GM18861 (cell line): Measurements from ENCODE around the gene TCFL5.
A peak's percentile ranks its signal among the peaks of the same experiment; 100 is the strongest.
"Not testable (repeated sequence)": the region's sequence is repeated elsewhere in the genome, so short reads cannot be mapped to it uniquely, and the experiment has no call there.

ENCODE experiments used
- ATAC-seq: cut with Tn5 transposase; IDR thresholded peaks from one replicate; pipeline ENCODE4 v1.9.1; 2021; ENCODE audit not compliant: unreplicated experiment

The TCFL5 gene

DNA sequence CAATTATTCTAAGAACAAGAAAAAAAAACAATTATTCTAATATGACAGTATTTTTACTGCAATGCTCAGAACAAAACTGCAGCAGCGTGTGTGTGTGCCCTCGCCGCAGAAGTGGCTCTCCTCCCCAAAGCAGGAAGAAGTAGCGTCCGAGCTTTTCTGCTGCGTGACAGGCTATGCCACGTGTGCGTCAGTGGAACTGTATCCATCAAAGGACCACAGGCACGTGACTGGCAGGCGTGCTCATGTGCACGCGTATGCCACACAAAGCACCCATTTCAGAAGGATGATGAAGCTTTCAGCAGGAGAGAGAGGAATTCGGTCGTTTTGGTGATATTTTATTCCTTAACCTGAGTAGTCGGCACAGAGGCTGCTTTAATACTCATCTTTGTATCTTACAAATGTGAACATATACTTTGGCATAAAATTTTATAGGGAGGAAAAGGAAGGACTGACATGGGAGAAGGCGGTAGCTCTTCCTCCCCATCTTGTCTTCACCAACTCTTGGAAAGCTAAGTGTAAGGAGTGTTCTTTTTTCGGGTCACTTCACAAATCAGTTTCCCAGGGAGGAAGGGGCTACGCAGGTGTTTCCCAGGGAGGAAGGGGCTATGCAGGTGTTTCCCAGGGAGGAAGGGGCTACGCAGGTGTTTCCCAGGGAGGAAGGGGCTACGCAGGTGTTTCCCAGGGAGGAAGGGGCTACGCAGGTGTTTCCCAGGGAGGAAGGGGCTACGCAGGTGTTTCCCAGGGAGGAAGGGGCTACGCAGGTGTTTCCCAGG is 3.4 kb downstream of the TCFL5 start:
- ATAC-seq, result no peak

DNA sequence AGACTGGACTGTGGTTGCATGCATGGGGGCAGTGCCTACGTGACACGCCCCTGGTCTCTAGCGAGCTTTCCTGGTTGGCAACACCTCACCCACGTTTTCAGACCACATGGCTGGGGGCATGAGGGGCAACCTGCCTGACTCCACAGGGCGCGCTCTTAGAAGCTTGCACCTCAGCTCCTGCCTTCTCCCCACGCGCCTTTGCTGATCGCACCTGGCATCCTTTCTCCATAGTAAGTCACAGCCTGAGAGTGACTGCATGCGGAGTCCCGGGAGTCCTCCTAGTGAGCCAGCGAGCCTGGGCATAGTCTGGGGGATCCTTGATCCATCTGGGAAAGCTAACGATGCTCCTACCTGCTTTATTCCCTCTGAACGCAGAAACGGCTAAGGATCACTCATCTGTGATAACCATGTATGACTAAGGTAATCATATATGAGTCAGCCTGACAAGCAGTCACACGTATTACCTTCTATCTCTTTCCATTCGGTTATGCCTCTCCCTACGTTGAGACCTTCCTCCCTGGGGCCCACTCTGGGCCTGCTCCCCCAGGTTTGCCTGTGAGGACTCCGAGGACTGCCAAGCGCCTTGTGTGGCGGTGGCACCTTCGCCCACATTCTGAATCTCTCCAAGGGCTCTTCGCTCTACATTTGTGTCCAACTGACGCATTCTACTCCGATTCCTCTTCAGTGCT is 4.5 kb downstream of the TCFL5 start:
- ATAC-seq, result no peak

DNA sequence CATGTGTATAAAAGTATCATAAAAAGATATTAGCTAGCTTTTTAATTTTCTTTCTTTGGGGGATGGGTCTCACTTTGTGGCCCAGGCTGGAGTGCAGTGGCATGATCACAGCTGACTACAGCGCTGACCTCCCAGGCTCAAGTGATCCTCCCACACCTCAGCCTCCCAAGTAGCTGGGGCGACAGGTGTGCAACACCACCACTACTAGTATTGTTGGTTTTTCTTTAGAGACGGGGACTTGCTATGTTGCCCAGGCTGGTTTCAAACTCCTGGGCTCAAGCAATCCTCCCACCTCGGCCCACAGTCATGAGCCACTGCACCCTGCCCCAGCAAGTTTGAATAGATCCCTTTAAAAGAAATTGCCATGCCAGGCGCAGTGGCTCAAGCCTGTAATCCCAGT is 6.5 kb downstream of the TCFL5 start:
- no peak for ATAC-seq

DNA sequence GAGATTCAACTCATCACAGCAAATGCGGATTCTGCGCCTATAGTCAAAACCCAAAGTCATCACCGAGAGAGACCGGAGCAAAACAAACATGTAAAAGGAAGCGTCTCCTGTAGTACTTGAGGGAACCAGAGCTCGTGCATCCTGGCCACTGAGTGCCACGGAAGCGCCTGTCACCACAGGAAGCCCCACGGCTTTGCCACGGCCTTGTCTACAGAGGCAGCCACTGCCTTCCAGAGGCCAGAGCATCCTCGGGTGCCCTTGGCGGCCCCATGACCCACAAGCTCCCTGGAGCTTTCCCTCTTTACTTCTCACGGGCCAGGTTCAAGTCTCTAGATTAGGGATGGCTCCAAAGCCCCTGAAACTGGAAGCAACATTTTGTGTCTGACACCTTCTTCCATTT is 7.5 kb downstream of the TCFL5 start:
- ATAC-seq, result no peak

DNA sequence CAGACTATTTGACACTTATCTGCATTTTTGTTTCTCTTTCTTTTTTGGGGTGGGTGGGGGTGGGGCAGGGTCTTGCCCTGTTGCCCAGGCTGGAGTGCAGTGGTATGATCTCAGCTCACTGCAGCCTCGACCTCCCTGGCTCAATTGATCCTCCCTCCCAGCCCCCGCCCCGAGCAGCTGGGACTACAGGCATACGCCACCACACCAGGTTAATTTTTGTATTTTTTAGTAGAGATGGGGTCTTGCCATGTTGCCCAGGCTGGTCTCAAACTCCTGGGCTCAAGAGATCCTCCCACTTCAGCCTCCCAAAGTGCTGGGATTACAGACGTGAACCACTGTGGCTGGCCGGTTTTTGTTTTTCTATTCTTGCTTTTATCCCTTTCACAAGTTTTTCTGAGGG is 8.3 kb downstream of the TCFL5 start:
- not testable (repeated sequence) for ATAC-seq

DNA sequence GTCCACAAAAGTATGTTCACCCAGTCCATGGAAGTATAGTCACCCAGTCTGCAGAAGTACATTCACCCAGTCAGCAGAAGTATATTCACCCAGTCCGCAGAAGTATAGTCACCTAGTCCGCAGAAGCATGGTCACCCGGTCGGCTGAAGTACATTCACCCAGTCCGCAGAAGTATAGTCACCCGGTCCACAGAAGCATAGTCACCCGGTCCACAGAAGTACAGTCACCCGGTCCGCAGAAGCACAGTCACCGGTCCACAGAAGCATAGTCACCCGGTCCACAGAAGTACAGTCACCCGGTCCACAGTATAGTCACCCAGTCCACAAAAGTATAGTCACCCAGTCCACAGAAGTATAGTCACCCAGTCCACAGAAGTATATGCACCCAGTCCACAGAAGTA is 8.8 kb downstream of the TCFL5 start:
- ATAC-seq, result no peak

DNA sequence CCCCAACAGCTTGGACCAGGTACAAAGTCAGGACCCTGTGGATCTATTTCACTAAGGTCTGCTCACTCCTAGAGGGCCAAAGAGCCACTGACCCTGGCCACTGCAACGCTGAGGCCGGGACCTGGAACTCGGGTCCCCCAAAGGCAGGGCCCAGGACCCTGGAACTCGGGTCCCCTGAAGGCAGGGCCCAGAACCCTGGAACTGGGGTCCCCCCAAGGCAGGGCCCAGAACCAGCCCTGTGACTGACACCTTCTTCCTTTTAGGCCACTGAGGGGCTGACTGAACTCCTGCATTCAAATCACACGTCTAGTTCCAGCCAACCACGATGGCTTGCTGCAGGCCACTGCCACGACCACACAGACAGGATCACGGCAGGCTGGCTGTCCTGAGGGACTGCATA is 9.4 kb downstream of the TCFL5 start:
- no peak for ATAC-seq

DNA sequence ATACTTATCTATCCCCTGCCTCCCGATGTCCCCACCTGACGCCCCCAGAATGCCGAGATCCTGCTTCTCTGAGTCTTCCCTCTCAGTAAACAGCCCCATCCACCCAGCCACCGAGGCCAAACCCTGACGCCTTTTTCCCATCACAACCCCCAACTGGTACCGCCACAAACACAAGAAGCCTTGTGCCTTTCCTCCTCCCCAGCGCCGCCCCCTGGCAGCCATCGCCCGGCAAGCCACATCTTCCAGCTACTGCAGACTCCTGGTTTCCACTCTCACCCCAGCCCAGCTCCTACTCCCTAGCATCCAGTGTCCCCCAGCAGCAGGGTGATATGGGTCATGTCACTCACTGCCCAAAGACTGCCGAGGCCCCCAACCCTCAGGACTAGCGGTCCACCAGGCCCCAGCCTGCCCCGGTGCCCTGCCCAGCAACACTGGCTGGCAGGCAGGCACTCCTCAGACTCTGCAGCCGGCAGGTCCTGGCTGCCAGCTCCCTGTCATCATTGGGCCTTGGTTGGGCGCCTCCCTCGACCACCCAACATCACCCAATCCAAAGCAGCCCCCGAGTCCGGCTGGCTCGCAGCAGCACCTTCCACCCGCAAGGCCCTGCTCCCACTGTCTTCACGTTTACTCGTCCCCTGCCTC is 11.2 kb downstream of the TCFL5 start:
- ATAC-seq, result no peak

DNA sequence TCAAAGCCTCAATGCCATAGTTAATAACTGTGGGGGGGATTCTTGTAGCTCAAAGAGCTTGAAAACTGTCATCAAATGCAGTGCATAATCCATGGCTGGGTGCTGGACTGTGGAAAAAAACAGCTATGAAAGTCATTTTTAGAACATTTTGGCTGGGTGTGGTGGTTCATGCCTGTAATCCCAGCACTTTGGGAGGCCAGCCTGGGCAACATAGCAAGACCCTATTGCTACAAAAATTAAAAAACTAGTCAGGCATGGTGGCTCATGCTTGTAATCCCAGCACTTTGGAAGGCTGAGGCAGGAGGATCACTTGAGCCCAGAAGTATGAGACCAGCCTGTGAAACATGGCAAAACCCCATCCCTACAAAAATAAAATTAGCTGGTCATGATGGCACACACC is 12.2 kb downstream of the TCFL5 start:
- no peak for ATAC-seq

DNA sequence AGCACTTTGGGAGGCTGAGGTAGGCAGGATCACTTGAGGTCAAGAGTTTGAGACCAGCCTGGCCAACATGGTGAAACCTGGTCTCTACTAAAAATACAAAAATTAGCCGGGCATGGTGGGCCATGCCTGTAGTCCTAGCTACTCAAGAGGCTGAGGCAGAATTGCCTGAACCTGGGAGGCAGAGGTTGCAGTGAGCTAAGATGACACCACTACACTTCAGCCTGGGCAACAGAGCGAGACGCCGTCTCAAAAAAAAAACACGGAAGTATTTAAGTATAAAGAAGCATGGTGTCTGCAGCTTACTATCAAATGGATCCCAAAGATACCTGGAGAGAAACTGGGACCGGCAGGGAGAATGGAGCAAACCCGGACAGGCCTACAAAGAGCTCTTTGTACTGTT is 12.7 kb downstream of the TCFL5 start:
- ATAC-seq, result not testable (repeated sequence)

DNA sequence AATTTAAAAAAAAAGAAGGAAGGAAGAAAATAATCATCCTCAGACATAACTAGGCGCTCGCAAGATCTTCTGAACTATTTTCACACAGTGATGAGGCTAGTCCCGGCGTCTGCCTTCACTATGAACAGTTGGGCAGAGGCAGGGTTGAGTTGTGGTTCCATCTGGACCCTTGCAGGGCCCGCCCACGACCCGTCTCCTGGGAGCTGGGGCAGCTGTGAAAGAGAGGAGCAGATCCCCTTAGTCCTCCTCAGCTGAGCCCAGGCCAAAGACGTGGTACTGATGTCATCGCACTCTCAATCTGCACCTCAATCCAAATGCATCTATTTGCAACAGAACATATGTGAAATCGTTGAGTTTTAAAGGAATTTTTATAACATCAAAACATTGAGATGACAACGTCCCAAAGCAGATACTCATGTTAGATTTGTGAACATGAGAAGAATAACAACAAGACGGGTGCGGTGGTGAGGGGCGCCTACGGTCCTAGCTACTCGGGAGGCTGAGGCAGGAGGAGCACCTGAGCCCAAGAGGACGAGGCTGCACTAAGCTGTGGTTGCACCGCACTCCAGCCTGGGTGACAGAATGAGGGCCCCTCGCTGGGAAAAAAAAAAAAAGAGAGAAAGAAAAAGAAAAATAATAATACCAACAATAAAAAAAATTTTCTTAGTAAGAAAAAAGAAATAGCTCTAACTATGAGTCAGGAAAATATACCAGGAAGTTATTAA is 15.3 kb downstream of the TCFL5 start:
- ATAC-seq, result no peak

DNA sequence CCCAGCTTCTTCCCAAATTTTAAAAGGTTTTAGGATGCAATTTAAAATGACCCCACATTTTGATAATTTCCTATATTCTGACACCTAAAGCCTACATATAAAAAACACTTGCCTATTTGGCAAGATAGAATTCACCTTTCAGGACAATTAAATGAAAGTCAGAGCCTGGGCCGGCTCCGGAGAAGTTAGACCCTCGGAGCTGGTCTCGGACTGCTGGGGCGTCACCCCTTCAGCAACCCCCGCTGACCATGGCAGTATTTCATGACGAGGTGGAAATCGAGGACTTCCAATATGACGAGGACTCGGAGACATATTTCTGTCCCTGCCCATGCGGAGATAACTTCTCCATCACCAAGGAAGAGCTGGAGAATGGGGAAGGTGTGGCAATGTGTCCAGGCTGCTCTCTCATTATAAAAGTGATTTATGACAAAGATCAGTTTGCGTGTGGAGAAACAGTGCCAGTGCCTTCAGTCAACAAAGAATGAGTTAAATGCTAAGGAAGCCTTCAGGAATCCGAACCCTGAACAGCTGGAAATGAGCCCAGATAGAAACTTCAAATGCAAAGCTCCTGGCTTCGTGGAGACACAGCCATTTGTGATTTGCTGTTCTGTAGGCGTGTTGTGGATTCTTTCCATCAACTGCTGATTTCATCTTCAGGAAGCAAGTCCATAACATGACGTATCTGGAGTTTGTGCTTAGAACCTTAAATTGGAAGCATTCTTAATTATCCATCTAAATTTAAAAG is 16.0 kb downstream of the TCFL5 start:
- no peak for ATAC-seq

DNA sequence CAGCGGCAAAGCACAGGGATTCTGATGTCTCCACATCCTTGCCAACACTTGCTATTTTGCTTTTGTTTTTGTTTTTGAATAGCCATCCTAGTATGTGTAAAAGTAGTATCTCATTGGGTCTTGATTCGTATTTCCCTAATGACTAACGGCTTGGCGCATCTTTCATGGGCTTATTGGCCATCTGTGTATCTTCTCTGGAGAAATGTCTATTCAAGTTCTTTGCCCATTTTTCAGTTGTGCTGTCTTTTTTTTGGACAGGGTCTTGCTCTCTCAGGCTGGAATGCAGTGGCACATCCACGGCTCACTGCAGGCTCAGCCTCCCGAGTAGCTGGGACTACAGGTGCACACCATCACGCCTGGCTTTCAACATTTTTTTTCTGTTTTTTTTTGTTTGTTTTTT is 17.4 kb downstream of the TCFL5 start:
- no peak for ATAC-seq

DNA sequence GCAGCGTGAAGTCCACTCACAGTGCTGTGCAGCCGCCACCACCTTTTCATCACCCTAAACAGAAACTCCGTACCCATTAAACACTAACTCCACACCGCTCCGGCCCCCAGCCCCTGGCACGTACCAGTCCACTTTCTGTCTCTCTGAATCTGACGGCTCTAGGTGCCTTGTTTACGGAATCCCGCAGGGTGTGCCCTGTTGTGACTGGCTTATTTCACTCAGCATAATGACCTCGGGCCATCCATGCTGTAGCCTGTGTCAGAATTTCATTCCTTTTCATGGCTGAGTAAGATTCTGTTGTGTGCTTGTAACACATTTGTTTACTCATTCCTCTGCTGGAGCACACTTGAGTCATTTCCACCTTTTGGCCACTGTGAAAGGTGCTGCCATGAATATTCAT is 18.0 kb downstream of the TCFL5 start:
- no peak for ATAC-seq

DNA sequence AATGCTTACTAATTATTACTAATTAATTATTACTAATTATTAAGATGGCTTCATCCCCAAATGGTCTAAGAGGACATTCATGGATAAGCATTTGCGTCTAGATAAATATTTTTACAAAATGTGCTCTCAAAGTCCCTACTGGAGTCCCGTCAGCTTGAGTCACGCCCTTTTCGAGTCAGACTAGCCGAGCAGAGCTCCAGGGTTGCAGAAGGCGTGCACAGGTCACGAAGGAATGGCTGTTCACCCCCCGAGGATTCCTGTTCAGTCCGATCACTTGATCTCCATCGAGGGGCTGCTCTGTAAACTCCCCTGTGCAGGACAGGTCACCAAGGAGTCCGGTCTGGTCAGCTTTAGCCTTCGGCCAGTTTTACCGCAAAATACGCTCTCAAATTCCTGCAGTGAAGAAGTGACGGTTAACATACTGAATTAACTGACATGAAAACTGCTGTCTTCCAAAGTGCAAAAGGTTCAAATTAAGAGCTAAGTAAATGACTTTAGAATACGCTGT is 19.9 kb downstream of the TCFL5 start:
- no peak for ATAC-seq

DNA sequence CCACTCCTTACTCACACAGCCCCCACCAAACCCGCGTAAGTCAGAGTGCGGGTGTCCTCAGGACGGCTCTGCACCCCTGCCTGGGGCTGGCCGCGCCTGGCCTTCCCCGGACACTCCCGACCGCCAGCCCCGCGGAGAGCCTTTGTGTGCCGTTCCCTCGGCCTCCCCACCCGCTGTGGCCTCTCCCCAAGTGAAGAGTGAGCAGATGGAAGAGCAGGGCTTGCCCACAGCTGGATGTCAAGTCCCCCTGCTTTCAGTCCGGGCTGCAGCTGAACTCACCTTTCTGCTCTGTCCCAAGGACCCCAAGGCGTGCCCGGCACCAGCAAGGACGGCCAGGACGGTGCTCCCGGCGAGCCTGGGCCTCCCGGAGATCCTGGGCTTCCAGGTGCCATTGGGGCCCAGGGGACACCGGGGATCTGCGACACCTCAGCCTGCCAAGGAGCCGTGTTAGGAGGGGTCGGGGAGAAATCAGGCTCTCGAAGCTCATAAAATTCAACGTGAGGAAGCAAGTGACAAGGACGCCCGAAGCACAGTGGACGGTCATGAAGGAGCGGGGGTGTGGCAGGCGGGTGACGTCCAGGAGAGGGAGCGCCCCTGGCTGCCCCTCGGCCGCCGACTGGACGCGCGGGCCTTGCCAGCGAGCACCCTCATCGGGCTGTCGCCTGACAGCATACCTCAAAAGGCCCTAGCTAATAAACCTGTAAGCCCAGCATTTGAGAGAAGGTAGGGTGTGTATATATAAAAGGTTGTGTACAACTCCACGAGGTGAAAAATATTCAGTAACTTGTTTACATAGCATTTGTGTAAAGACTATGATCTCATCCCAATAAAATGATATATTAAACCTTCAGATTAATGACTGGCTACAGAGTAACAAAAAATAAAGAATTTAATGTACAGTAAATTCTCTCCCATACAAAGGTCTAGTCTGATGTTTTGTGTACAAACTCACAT is 21.1 kb downstream of the TCFL5 start:
- no peak for ATAC-seq

DNA sequence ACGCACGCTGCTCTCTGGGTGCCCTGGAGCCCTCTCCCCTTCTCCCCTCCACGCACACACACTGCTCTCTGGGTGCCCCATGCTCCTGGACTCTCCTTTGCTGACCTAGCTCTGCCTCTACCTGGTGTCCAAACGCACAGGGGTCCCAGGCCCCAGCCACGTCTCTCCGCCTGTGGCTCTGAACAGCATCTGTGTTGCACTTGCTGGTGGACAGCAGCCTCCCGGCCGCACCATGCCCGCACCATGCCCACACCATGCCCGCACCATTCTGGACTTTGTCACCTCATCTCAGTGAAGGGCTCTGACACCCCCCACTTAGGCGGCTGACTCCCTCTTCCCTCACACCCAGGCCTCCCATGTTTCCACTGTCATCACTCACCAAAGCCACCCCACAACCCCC is 21.8 kb downstream of the TCFL5 start:
- no peak for ATAC-seq

DNA sequence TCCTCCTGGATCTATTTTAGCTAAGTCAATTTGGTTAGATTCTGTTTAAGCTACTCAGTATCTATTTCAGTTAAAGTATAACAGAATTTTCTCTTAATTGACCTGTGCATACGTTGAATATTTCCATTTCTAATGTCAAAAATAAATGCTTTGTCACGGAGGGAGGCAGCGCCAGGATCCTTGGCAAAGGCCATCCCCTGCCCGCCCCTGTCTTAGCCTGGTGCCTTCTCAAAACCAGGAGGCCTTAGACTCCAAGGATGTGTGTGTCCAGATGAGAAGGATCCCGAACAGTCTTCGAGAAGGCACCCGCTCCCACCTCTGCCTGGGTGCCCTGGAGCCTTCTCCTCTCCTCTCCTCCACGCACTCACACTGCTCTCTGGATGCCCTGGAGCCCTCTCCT is 22.4 kb downstream of the TCFL5 start:
- ATAC-seq, result no peak

DNA sequence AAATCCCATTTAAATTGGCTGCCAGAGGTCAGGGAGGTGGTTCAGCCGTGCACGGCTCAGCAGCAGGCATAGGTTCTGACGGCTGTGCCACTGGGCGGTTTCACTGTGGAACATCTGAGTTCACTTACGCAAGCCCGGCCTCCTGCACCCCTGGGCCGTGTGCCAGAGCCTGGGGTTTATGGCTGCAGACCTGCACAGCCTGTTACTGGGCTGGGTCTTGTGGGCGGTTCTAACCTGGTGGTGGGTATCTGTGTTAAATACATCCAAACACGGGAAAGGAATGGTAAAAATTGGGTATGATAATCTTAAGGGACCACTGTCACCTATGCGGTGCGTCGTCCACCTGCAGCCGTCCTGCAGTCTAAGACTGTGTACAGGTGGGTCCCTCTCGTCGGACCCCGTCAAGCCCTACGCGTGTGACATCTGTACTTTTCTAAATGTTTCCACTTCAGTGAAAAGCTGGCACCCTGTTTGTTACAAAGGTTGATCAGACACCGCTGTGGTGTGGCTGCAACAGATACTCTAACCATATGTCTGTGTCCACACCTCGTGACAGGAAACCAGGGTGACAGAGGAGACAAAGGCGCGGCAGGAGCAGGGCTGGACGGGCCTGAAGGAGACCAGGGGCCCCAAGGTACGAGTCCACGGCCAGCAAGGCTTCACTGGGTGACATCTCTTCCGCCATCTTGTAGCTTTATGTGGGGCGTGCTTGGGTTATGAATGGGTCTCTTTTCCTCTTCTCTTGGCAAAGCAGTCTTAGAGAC is 23.3 kb downstream of the TCFL5 start:
- peak; percentile 64 for ATAC-seq
